22Rv1 (cell line): ENCODE results near the gene THRB.

Experiments used
- H3K27ac ChIP-seq: fragments of 450-650 bp; 2 replicates; pipeline ENCODE4 v1.5.1; 2017
- CTCF ChIP-seq: fragments of 450-650 bp; IDR thresholded peaks from 2 replicates; pipeline ENCODE4 v1.5.1; 2017; ENCODE audit warnings: mild to moderate bottlenecking
- ZFX ChIP-seq: fragments of 450-650 bp; IDR thresholded peaks from 2 replicates; pipeline ENCODE4 v1.6.1; 2017; ENCODE audit warnings: antibody characterized with exemption, borderline replicate concordance

THRB gene

GRCh38 chr3:24464389-24464788 lies 30.3 kb downstream of the THRB start:
- H3K27ac ChIP-seq: no peak overlapping the region
- no peak for TF ChIP-seq ZFX
- TF ChIP-seq CTCF: no peak

GRCh38 chr3:24462737-24463136 lies 31.9 kb downstream of the THRB start:
- TF ChIP-seq CTCF: no peak
- no peak for TF ChIP-seq ZFX
- H3K27ac ChIP-seq: no peak overlapping the region

GRCh38 chr3:24460974-24461373 lies 33.7 kb downstream of the THRB start:
- H3K27ac ChIP-seq: no peak overlapping the region
- TF ChIP-seq CTCF (no peak), ZFX (no peak)

GRCh38 chr3:24457719-24458118 lies 36.9 kb downstream of the THRB start:
- no peak for TF ChIP-seq ZFX
- no peak for TF ChIP-seq CTCF
- H3K27ac ChIP-seq: no peak overlapping the region

GRCh38 chr3:24454856-24455255 lies 39.8 kb downstream of the THRB start:
- TF ChIP-seq CTCF: no peak
- TF ChIP-seq ZFX: no peak
- no peak overlapping the region for H3K27ac ChIP-seq

- no peak overlapping the region for H3K27ac ChIP-seq
- TF ChIP-seq CTCF (no peak), ZFX (no peak)
Measured at GRCh38 chr3:24454393-24454792, 40.3 kb downstream of the THRB start.

GRCh38 chr3:24451461-24452099 lies 43.1 kb downstream of the THRB start:
- no peak for TF ChIP-seq CTCF
- no peak for TF ChIP-seq ZFX
- no peak overlapping the region for H3K27ac ChIP-seq
